ENCODE measurements around the gene AFMID. TPM values are rescaled to one million over a fixed set of nuclear protein-coding genes. Genes with fewer than 3 reads are reported as not detected.
A peak's percentile ranks its signal among the peaks of the same experiment; 100 is the strongest.
"Not testable (repeated sequence)": the region's sequence is repeated elsewhere in the genome, so short reads cannot be mapped to it uniquely, and the experiment has no call there.

Gene AFMID
- total RNA-seq, 1 donor from 2014 or later, result 50.4 TPM

DNA sequence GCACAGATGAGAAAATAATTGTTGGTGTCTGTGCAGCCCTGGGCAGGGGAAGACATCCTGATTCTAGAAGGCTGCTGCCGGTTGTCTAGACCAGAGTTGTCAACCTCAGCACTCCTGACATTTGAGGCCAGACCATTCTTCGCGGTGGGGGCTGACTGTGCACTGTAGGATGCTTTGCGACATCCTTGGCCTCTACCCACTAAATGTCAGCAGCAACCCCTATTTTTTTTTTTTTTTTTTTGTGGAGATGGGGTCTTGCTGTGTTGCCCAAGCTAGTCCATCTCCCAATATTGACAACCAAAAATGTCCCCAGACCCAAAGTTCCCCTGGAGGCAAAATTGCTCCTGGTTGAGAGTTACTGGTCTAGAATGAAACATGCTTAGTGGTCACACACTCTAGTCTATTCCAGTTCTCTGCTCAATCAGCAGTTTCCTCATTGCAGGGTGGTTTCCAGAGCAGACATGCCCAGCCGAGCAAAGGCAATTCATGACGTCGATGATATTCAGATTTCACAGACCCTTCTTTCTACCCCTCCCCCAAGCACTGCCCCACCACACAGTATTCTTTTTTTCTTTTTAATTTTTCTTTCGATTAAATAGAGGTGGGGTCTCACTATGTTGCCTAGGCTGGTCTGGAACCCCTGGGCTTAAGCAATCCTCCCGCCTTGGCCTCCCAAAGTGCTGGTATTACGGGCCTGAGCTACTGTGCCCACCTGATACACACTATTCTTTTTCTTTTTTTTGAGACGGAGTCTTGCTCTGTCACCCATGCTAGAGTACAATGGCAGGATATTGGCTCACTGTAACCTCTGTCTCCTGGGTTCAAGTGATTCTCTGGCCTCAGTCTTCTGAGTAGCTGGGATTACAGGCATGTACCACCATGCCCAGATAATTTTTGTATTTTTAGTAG lies 32.0 kb upstream of the AFMID start:
- DNase-seq (ENCODE audit: low spot score), result peak; percentile 11

- no peak for DNase-seq (ENCODE audit: low spot score)
Measured at GRCh38 chr17:78159575-78160158, 27.5 kb upstream of the AFMID start.

- no peak for DNase-seq (ENCODE audit: low spot score)
Measured at GRCh38 chr17:78163881-78164747, 23.0 kb upstream of the AFMID start.

GRCh38 chr17:78164748-78165607 lies 22.2 kb upstream of the AFMID start:
- no peak for DNase-seq (ENCODE audit: low spot score)

DNA sequence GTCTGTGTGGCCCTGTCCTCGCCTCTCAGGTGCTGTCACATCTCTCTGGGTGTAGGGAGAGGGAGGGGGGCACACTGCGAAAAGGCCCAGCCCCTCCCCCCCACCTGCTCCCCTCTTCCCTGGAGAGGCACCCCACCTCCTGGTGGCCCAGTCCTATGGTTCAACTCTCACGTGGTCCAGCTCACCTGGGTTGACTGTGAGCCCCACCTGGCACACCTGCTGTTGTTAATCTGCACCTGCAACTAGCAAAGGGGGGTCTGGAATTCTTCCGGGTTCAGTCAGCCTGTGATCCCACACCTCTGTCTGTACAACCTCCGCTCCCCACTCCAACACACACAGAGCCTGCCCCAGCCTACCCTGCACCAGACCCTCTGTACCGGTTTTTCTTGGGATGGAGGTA lies 20.7 kb upstream of the AFMID start:
- no peak for DNase-seq (ENCODE audit: low spot score)

DNA sequence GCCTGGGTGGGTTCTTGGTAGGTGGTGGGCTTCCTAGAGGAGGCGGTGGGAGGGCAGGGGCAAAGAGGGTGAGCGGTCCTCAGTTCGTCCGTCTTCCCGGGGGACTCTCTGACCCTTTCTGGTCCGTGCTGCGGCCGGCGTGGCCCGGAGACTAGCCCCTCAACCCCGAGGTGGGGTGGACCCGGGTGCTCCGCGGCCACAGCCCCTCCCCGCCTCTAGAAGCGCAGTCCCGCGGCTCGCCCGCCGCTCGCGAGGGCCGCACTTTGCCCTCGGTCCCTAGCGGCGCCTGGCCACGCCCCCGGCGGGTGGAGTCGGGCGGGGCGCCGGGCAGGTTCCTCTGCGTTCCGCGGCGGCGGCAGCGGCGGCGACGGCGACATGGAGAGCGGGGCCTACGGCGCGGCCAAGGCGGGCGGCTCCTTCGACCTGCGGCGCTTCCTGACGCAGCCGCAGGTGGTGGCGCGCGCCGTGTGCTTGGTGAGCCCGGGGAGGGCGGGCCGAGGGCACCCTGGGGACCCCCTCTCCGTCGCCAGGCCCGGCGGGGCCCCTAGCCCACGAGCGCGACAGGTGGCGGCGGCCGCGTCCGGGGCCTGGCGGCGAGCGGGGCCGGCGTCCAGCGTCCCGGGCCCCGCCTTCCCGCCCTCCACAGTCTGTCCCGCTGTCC lies 18.8 kb upstream of the AFMID start, which contains the start of gene SYNGR2:
SYNGR2 (plus strand) TSS at position 340 of the 661 bp plus-strand sequence; CDS start at position 376, 36 bp downstream.
- DNase-seq (ENCODE audit: low spot score), result peak; percentile 81

DNA sequence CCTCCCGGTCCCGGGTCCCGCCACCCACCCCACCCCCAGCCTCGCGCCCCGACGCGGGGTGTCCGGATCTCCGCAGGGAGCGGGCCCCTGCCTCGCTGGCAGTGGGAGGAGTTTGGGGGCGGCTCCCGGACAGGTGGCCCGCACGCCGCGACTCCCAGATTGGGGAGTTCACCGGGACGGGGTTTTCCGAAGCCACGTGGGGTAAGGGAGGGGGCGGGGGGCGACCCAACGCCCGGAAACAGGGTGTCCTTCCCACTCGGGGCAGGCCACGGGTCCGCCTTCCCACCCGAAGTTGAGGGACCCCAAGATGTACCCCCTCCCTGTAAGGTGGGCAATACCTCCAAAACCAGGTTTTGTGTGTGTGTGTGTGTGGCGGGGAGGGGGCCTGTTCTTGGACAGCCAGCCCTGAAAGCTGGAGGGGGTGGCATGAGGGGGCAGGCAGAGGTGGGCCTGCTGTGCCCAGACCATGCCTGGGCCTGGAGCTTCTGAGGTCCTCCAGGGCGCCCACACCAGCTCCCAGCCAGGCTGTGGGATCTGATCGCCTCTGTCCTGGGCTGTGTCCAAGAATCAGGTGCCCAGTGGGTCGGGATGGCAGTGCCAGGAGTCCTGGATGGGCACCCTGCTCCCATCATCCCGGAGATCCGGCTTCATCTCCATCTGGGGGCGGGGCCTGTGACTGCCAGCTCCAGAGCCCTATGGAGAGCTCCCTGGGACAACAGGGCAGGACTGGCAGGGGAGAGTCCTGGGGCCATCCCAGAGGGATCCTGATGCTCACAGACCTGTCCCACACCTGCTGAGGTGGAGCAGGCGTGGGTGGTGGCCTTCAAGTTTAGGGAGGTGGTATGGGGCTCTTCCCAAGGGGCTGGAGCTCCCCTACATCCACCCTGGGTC lies 18.0 kb upstream of the AFMID start:
- no peak for DNase-seq (ENCODE audit: low spot score)

DNA sequence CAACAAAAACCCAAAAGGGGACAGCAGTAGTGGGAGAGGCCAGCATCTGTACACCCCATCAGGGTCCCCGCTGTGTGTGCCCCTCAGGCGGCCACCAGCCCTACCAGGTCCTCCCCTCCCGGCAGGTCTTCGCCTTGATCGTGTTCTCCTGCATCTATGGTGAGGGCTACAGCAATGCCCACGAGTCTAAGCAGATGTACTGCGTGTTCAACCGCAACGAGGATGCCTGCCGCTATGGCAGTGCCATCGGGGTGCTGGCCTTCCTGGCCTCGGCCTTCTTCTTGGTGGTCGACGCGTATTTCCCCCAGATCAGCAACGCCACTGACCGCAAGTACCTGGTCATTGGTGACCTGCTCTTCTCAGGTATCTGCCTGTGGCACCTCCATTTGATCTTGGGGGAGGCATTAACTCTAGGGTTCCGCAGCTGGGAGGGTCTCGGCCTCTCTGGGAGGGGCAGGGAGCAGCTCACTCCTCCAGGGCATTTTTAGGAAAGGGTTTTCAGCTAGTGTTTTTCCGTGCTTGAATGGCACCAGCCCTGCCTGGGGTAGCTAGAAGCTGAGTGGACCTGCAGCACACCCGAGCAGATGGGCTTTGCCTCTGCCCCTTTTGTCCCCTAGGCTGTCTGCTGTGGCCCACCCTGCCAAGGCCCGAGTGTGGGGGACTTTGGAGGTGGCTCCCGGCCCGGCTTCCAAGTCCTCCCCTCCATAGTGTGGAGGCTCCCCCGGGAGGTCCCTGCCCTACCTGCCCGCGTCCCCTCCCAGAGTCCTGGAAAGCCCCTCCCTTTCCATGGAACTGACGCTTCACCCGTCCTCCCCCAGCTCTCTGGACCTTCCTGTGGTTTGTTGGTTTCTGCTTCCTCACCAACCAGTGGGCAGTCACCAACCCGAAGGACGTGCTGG lies 16.2 kb upstream of the AFMID start:
- no peak for DNase-seq (ENCODE audit: low spot score)

DNA sequence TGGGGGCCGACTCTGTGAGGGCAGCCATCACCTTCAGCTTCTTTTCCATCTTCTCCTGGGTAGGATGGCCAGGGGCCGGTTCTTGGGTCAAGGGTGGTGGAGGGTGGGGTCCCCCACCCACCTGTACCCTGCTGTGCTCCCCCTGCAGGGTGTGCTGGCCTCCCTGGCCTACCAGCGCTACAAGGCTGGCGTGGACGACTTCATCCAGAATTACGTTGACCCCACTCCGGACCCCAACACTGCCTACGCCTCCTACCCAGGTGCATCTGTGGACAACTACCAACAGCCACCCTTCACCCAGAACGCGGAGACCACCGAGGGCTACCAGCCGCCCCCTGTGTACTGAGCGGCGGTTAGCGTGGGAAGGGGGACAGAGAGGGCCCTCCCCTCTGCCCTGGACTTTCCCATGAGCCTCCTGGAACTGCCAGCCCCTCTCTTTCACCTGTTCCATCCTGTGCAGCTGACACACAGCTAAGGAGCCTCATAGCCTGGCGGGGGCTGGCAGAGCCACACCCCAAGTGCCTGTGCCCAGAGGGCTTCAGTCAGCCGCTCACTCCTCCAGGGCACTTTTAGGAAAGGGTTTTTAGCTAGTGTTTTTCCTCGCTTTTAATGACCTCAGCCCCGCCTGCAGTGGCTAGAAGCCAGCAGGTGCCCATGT lies 15.4 kb upstream of the AFMID start:
- DNase-seq (ENCODE audit: low spot score), result not testable (repeated sequence)

DNA sequence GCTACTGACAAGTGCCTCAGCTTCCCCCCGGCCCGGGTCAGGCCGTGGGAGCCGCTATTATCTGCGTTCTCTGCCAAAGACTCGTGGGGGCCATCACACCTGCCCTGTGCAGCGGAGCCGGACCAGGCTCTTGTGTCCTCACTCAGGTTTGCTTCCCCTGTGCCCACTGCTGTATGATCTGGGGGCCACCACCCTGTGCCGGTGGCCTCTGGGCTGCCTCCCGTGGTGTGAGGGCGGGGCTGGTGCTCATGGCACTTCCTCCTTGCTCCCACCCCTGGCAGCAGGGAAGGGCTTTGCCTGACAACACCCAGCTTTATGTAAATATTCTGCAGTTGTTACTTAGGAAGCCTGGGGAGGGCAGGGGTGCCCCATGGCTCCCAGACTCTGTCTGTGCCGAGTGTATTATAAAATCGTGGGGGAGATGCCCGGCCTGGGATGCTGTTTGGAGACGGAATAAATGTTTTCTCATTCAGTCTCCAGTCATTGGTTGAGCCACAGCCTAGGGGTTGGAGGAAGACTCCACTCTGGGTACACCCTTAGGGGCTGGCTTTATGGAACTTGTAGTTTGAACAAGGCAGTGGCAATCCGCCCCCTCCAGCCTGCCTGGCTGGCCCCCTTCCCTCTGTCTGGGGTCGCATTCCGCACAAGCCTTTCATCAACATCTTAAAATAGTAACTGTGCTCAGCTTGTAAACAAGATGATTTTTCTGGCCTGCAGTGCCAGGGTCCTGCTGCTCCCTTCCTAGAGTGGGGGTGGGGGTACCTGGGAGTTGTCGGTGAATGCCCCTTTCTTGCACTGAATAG lies 14.7 kb upstream of the AFMID start:
- peak; percentile 64 for DNase-seq (ENCODE audit: low spot score)

- no peak for DNase-seq (ENCODE audit: low spot score)
Measured at GRCh38 chr17:78173097-78173715, 14.0 kb upstream of the AFMID start.

DNA sequence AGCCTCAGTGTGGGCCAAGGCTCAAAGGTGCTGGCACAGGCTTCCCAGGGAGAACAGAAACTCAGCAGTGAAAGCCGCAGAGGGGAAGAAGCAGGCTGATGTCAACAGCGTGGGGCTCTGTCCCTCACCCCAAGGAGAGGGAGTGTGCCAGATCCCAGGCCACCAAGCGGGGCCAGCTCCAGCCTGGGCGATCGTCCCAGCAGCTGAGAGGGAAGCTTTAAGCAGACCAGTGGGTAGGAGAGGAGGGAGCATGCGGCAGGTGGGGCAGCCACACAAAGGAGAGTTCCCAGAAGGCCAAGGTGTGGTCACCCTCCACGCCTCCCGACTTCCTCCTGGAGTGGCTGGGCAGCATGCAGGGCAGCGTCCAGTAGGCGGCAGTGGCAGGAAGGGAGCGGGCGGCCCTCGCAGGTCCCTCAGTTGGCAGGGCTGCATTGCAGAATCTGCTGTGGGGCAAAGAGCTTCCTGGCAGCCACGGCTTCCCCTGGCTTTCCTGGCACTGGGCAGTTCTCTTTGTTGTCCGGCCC lies 12.8 kb upstream of the AFMID start:
- DNase-seq (ENCODE audit: low spot score), result peak; percentile 88

DNA sequence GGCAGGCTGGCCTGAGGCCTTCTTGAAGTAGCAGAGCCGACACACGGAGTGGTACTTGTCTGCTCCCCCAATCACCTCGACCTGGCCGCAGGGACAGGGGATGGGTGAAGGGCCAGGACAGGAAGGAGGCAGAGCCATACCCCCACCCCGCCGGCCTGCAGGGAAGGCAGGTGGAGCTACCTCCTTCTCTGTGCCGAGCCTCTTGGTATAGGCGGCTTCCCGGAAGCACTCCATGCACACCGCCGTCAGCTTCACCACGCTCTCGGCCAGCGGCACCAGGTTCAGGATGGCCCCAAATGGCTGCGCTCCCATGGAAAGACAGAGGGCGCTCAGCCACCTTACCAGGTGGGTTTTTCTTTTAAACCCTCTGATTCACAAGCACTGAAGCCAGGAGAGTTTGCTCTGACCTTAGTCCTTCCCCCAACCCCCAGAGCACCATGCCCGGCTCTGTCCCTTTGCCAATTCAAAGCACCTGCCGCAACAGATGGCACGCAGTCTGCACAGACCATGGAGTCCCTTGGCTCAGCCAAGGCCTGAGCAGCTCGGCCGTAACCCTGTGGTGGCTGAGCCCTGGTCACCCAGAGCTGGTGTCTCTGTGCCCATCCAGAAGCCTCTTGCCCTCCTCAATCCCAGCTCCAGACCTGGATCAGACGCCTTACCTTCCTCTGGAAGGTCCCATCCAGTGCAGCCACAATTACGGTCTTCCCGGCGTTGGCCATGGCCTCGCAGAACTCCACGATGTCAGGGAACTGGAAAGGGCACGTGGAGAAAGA lies 12.1 kb upstream of the AFMID start:
- DNase-seq (ENCODE audit: low spot score), result no peak

- DNase-seq (ENCODE audit: low spot score), result no peak
Measured at GRCh38 chr17:78175643-78175981, 11.6 kb upstream of the AFMID start.

DNA sequence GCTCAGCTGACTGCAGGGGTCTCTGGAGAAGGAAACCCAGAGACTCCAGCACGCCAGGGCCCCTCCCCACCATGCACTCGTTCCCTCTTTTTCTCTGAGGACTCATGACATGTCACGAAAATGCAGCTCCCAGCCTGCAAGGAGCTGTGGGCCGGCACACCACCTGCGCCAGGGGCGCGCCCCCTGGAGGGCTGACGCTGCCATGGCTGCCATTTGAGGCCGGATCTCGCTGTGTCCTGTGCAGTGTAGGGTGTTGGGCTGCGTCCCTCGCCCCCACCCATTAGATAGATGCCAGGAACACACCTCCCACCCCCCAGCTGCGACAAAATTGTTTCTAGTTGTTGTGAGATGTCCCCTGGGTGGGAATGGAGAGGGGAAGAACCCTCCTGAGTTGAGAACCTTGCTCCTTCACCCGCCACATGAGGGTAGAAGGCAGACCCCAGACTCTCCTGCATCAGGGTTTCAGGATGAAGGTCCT lies 10.6 kb upstream of the AFMID start:
- DNase-seq (ENCODE audit: low spot score), result peak; percentile 75

DNA sequence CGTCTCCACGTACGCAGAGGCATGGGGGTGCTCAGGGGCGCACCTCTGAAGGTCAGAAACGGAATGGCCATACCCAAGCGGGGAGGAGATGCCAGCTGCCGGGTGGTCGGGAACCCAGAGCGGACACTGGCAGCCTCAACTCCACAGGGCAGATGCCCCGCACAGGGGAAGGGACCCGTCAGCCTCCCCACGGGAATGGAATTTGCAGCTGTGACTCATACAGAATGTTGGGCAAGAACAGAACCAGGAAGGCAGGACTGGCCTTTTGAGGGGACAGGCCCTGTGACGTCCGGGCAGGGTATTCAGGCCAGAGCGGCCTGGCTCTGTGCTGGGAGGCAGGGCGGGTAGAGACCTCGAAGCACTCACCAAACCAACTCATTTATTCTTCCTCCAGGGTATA lies 7.8 kb upstream of the AFMID start:
- DNase-seq (ENCODE audit: low spot score), result peak; percentile 52

Measured in mucosa of gallbladder (tissue), 1 donor.